Retinal pigment epithelial cell (primary cell): Measurements from ENCODE around the gene PRKG1.

ENCODE experiments used
- DNase-seq: peaks from one replicate; pipeline ENCODE4 v3.0.0-alpha.2; 2010; ENCODE audit warnings: low read depth
- H3K4me3 ChIP-seq: 2 replicates; pipeline ENCODE4 v1.5.1; 2011; ENCODE audit warnings: mild to moderate bottlenecking, low read length, control low read depth, moderate library complexity
- CTCF ChIP-seq: conservative IDR thresholded peaks from 2 replicates; pipeline ENCODE4 v1.5.1; 2011; ENCODE audit warnings: low read depth, low read length, control low read depth, inconsistent platforms

The PRKG1 gene

GRCh38 chr10:51878695-51879094 lies 804.4 kb downstream of the PRKG1 start:
- no peak for TF ChIP-seq CTCF
- DNase-seq, result no peak
- H3K4me3 ChIP-seq, result no peak overlapping the region

GRCh38 chr10:51879238-51879637 lies 805.0 kb downstream of the PRKG1 start:
- no peak overlapping the region for H3K4me3 ChIP-seq
- no peak for TF ChIP-seq CTCF
- DNase-seq, result peak; percentile 52

GRCh38 chr10:51881213-51881612 lies 806.9 kb downstream of the PRKG1 start:
- no peak overlapping the region for H3K4me3 ChIP-seq
- TF ChIP-seq CTCF, result no peak
- DNase-seq, result no peak

- no peak for DNase-seq
- TF ChIP-seq CTCF, result no peak
- H3K4me3 ChIP-seq, result no peak overlapping the region
Observed at GRCh38 chr10:51886438-51887068, 812.3 kb downstream of the PRKG1 start.

- no peak overlapping the region for H3K4me3 ChIP-seq
- DNase-seq, result no peak
- no peak for TF ChIP-seq CTCF
Observed at GRCh38 chr10:51888263-51888662, 814.0 kb downstream of the PRKG1 start.

GRCh38 chr10:51892313-51892712 lies 818.0 kb downstream of the PRKG1 start:
- no peak for TF ChIP-seq CTCF
- DNase-seq, result no peak
- no peak overlapping the region for H3K4me3 ChIP-seq

GRCh38 chr10:51892965-51893658 lies 818.8 kb downstream of the PRKG1 start:
- H3K4me3 ChIP-seq, result no peak overlapping the region
- no peak for DNase-seq
- peak; percentile 48 for TF ChIP-seq CTCF
